Measurements from ENCODE around the gene RNF152. TPM values are rescaled to one million over a fixed set of nuclear protein-coding genes. Genes with fewer than 3 reads are reported as not detected.

Gene RNF152
- polyA plus RNA-seq, 1 of the 3 experiments (the other 2 are of a cell fraction) = 6.6 TPM

GRCh38 chr18:61850756-61851155 lies 42.1 kb downstream of the RNF152 start:
- CTCF ChIA-PET = interaction anchor here (1.1 kb wide), 1 partner anchor 12 kb away, joined by 3 read pairs; no protein-coding TSS in a partner anchor
- H3K4me3 ChIP-seq (ENCODE audit: low read depth in 2 of 2, low read length in 1 of 2) = no peak overlapping the region

More at GRCh38 chr18:61850756-61851155, 42.1 kb downstream of the RNF152 start:
- peaks cover 31 to 44% of the 10 kb centered on the region in 2 experiments for H3K4me1 ChIP-seq (ENCODE audit: control insufficient read depth in 1 of 2, insufficient read depth in 2 of 2, low read depth in 1 of 2, low read length in 1 of 2)
- no peaks in the 10 kb centered on the region for H3K9me2 ChIP-seq
- H4K20me1 ChIP-seq (ENCODE audit: insufficient read depth) = peaks cover 86% of the 10 kb centered on the region
- no peak overlapping the region for H2AFZ ChIP-seq (ENCODE audit: low read depth)
- peaks cover 5 to 30% of the 10 kb centered on the region in 2 experiments for H3K36me3 ChIP-seq (replicated peaks in 1 of 2; ENCODE audit: control insufficient read depth in 1 of 2, insufficient read depth in 2 of 2, low read length in 1 of 2)
- no peak overlapping the region for H3K4me2 ChIP-seq
- H3K9me3 ChIP-seq = no peaks in the 10 kb centered on the region
- TF ChIP-seq YY1 (IDR thresholded peaks at IDR 0.05; ENCODE audit: low read depth) (no peak), CHD2 (IDR thresholded peaks at IDR 0.05; ENCODE audit: low read length, partially characterized antibody) (no peak), EZH2phosphoT487 (IDR thresholded peaks at IDR 0.05; ENCODE audit: borderline replicate concordance, low read depth) (no peak), RAD21 (IDR thresholded peaks at IDR 0.05; ENCODE audit: low read length) (no peak), JUND (IDR thresholded peaks at IDR 0.05) (no peak), MEF2A (IDR thresholded peaks at IDR 0.05; ENCODE audit: borderline replicate concordance, low read depth) (no peak), REST (IDR thresholded peaks at IDR 0.05; ENCODE audit: low read depth, low read length) (no peak), CTCF (IDR thresholded peaks at IDR 0.05) (no peak), TAF1 (IDR thresholded peaks at IDR 0.05; ENCODE audit: borderline replicate concordance, low read depth, low read length) (no peak), MAX (IDR thresholded peaks at IDR 0.05; ENCODE audit: low read depth) (no peak), TCF12 (IDR thresholded peaks at IDR 0.05) (no peak), TEAD4 (IDR thresholded peaks at IDR 0.05; ENCODE audit: borderline replicate concordance, insufficient read depth) (no peak)
- H3K27me3 ChIP-seq (ENCODE audit: insufficient read depth) = no peaks in the 10 kb centered on the region
- no peak for DNase-seq
- H3K27ac ChIP-seq (ENCODE audit: low read depth in 2 of 2, low read length in 1 of 2) = no peak overlapping the region; a peak in 1 of 4 replicates
- peaks cover 36% of the 10 kb centered on the region for H3F3A ChIP-seq (replicated peaks; ENCODE audit: insufficient read depth)
- WGBS (ENCODE audit: low lambda C conversion rate) = 88% methylated on average over 2 of the region's 3 CpGs
- H3K79me2 ChIP-seq (ENCODE audit: insufficient read depth) = peaks cover 99% of the 10 kb centered on the region
- POLR2A ChIA-PET = no interaction called here
- no peak overlapping the region for H3K9ac ChIP-seq
